ENCODE measurements around the gene AP2M1.
A peak's percentile ranks its signal among the peaks of the same experiment; 100 is the strongest.

The AP2M1 gene

DNA sequence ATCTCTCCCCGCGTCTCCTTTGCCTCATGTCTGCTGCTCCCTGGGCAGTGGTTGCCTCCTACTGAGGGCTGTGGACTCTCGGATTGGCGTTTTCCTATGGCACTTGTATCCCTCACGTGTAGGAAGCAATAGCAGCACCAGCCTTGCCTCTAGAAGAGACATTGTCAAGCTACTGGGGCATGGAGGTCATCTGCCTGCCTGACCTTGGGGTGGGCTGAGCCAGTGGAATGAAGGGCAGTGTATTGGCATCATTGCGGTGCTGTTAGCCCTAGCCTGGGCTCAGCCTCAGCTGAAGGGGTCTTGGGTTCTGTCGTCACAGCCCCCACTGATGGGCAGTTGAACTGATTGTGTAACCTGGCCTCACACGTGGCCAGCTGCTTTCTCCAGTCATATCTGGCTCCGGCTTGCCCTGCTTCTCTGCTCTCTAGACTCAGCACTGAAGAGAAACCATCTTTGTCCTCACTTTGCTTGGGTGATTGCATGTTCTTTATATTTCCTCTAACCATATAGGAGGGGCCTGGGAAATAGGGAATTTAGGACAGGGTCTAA, 19.4 kb downstream of the AP2M1 start:
- DNase-seq (ENCODE audit: low read depth): no peak
- TF ChIP-seq, protein P1, sequence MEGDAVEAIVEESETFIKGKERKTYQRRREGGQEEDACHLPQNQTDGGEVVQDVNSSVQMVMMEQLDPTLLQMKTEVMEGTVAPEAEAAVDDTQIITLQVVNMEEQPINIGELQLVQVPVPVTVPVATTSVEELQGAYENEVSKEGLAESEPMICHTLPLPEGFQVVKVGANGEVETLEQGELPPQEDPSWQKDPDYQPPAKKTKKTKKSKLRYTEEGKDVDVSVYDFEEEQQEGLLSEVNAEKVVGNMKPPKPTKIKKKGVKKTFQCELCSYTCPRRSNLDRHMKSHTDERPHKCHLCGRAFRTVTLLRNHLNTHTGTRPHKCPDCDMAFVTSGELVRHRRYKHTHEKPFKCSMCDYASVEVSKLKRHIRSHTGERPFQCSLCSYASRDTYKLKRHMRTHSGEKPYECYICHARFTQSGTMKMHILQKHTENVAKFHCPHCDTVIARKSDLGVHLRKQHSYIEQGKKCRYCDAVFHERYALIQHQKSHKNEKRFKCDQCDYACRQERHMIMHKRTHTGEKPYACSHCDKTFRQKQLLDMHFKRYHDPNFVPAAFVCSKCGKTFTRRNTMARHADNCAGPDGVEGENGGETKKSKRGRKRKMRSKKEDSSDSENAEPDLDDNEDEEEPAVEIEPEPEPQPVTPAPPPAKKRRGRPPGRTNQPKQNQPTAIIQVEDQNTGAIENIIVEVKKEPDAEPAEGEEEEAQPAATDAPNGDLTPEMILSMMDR (IDR thresholded peaks at IDR 0.05; ENCODE audit: low read length, missing control alignments): no peak
- no peak overlapping the region for H3K4me3 ChIP-seq (replicated peaks; ENCODE audit: low read depth, low read length)

DNA sequence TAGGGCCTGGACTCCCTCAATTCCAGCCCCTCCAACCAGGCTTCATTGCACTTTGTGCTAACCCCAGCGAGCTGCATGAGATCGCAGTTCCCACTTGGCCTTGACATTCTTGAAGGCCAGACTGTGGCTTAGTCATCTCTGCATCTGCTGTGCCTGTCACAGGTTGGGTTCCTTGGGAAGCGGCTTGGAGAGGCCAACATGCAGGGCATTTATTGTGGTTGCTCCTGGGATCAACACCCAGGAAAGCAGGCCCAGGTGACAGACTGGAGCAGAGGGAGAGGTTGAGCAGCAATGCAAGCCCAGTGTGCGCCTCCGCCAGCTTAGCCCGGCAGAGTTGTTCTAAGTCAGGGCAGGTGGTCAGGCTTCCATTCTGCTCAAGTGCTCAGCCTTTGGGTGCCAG, 21.9 kb downstream of the AP2M1 start:
- no peak for DNase-seq (ENCODE audit: low read depth)
- H3K4me3 ChIP-seq (replicated peaks; ENCODE audit: low read depth, low read length): no peak overlapping the region
- TF ChIP-seq, protein P1 (IDR thresholded peaks at IDR 0.05; ENCODE audit: low read length, missing control alignments): no peak

DNA sequence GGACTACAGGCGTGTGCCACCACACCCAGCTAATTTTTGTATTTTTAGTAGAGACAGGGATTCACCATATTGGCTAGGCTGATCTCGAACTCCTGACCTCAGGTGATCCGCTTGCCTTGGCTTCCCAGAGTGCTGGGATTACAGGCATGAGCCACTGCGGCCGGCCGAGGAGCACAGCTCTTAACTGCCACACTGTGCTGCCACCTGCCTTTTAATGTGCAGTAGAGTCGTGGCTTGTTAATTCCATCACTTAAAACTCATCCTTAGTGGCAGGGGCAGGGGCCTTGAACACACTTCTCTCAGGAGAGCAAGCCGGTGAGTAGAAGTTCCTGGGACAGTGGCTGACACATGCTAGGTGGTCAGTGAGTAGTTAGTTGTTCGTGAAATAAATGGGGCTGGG, 23.9 kb downstream of the AP2M1 start:
- no peak overlapping the region for H3K4me3 ChIP-seq (replicated peaks; ENCODE audit: low read depth, low read length)
- no peak for DNase-seq (ENCODE audit: low read depth)
- TF ChIP-seq, protein P1 (IDR thresholded peaks at IDR 0.05; ENCODE audit: low read length, missing control alignments): no peak

DNA sequence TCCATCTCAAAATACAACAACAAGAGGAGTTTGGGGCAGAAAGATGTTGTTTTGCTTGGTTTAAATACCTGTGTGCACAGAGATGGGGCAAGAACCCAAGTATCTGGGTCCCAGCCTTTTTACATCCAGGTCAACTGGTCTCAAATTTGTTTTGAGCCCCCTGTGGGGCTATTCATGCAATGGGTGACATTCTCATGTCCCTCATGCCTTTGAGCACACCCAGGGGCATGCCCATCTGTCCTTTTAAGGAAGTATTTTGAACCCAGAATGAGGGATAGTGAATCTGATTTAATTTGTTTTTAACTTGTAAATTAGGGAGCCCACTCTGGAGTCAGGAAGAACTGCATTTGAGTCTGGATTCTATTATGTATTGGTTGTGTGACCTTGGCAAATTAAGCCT, 26.2 kb downstream of the AP2M1 start:
- DNase-seq (ENCODE audit: low read depth): no peak
- H3K4me3 ChIP-seq (replicated peaks; ENCODE audit: low read depth, low read length): no peak overlapping the region
- TF ChIP-seq, protein P1 (IDR thresholded peaks at IDR 0.05; ENCODE audit: low read length, missing control alignments): no peak

DNA sequence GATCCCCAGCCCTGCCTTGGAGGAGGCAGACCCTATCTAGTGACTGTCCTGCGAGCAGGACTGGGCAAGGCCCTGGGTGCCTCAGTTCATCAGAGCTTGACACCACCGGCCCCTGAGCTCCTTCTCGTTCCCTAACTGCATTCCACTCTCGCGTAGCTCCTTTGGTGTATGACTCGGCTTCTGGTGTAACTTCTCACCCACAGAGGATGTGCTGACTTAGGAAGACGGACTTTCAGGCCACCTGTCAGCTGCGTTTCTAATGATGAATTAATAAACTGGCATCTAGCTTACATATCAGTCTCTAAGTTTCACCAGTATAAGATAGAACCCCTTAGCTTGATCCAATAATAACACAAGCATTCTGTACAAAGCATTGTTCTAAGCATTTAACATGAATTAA, 28.9 kb downstream of the AP2M1 start:
- no peak for DNase-seq (ENCODE audit: low read depth)
- TF ChIP-seq, protein P1 (IDR thresholded peaks at IDR 0.05; ENCODE audit: low read length, missing control alignments): no peak
- H3K4me3 ChIP-seq (replicated peaks; ENCODE audit: low read depth, low read length): no peak overlapping the region

DNA sequence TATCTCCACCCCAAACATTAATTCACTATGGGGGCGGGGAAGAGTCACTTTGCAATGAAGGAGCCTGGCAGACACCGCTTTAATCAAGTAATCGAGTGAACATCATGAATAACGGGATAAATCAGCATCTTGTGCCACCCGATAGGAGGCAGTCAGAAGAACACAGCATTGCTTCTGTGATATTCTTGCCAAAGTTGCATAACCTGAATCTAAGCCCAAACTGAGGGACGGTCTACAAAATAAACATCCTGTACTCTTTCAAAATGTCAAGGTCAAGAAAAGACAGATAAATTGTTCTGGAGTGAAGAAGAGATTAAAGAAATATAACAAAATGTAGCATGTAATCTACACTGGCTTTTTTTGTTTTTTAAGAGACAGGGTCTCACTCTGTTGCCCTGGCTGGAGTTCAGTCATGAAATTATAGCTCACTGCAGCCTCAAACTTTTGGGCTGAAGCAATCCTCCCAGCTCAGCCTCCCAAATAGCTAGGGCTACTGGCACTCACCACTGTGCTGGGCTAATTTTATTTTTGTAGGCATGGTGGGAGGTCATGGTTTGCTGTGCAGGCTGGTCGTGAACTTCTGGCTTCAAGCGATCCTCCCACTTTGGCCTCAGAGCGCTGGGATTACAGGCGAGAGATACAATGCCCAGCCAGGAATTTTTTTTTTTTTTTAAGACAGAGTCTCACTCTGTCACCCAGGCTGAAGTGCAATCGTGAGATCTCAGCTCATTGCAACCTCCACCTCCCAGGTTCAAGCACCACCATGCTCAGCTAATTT, 34.7 kb downstream of the AP2M1 start:
- TF ChIP-seq, protein P1 (IDR thresholded peaks at IDR 0.05; ENCODE audit: low read length, missing control alignments): no peak
- H3K4me3 ChIP-seq (replicated peaks; ENCODE audit: low read depth, low read length): no peak overlapping the region
- DNase-seq (ENCODE audit: low read depth): peak; percentile 17

DNA sequence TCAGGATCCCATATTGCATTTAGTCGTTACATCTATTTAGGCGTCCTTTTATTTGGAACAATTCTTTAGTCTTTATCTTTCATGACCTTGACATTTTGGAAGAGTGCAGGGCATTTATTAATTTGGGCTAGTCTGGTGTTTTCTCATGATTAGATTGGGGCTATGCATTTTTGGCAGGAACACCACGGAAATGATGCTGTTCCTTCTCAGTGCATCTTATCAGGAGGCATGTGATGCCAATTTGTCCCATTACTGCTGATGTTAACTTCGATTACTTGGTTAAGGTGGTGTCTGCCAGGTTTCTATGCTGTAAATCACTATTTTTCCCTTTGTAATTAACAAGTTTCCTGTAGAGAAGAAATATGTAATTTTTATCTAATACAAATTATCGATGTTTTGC, 36.6 kb downstream of the AP2M1 start:
- no peak for DNase-seq (ENCODE audit: low read depth)

More for the DNA sequence above, 36.6 kb downstream of the AP2M1 start:
- TF ChIP-seq, protein P1 (IDR thresholded peaks at IDR 0.05; ENCODE audit: low read length, missing control alignments): no peak
- no peak overlapping the region for H3K4me3 ChIP-seq (replicated peaks; ENCODE audit: low read depth, low read length)

Measured in fibroblast of pulmonary artery (primary cell).